SK-N-SH treated with all-trans-retinoic acid at 6 μM for 48 hours (cell line): ENCODE data around the gene MKNK2.

ENCODE experiments used
- ATAC-seq: fragments of 200-7000 bp; cut with Tn5 transposase; 3 replicates; pipeline ENCODE4 v1.9.1; 2020; ENCODE audit warnings: mild to moderate bottlenecking, moderate library complexity
- ARNTL ChIP-seq: fragments of 450-650 bp; formaldehyde crosslinking; IDR thresholded peaks from 2 replicates; pipeline ENCODE4 v1.5.0; 2020; ENCODE audit warnings: low read depth, mild to moderate bottlenecking, moderate library complexity, borderline replicate concordance
- BACH2 ChIP-seq: fragments of 250-450 bp; sonication (Bioruptor Pico); IDR thresholded peaks from 2 replicates; pipeline ENCODE4 v1.9.0; 2021; ENCODE audit warnings: mild to moderate bottlenecking, borderline replicate concordance
- CREB5 ChIP-seq: fragments of 250-450 bp; sonication (Bioruptor Pico); IDR thresholded peaks from 2 replicates; pipeline ENCODE4 v1.5.1; 2020; ENCODE audit warnings: low read depth, mild to moderate bottlenecking, moderate library complexity
- CSDC2 ChIP-seq: fragments of 250-450 bp; sonication (Bioruptor Pico); IDR thresholded peaks from 2 replicates; pipeline ENCODE4 v1.5.0; 2020; ENCODE audit warnings: mild to moderate bottlenecking, moderate library complexity
- GLIS3 ChIP-seq: fragments of 250-450 bp; sonication (Bioruptor Pico); IDR thresholded peaks from 2 replicates; pipeline ENCODE4 v1.5.0; 2020; ENCODE audit warnings: mild to moderate bottlenecking, moderate library complexity
- ISL1 ChIP-seq: fragments of 250-450 bp; sonication (Bioruptor Pico); IDR thresholded peaks from 2 replicates; pipeline ENCODE4 v2.1.2; 2022; ENCODE audit warnings: mild to moderate bottlenecking, moderate library complexity
- OSR1 ChIP-seq: fragments of 250-450 bp; sonication (Bioruptor Pico); IDR thresholded peaks from 2 replicates; pipeline ENCODE4 v1.8.0; 2022; ENCODE audit warnings: moderate library complexity, mild to moderate bottlenecking, inconsistent platforms
- POU6F1 ChIP-seq: fragments of 250-450 bp; sonication (Bioruptor Pico); IDR thresholded peaks from 2 replicates; pipeline ENCODE4 v1.8.0; 2021; ENCODE audit warnings: low read depth, mild to moderate bottlenecking, moderate library complexity, borderline replicate concordance
- RARB ChIP-seq: fragments of 250-450 bp; sonication (Bioruptor Pico); IDR thresholded peaks from 2 replicates; pipeline ENCODE4 v1.8.0; 2021; ENCODE audit warnings: mild to moderate bottlenecking, moderate library complexity
- SNAI2 ChIP-seq: fragments of 250-450 bp; sonication (Bioruptor Pico); IDR thresholded peaks from 2 replicates; pipeline ENCODE4 v1.5.0; 2020; ENCODE audit warnings: mild to moderate bottlenecking, moderate library complexity
- ZC3H10 ChIP-seq: fragments of 250-450 bp; sonication (Bioruptor Pico); IDR thresholded peaks from 2 replicates; pipeline ENCODE4 v1.5.1; 2021; ENCODE audit warnings: mild to moderate bottlenecking, moderate library complexity
- ZFP3 ChIP-seq: fragments of 250-450 bp; sonication (Bioruptor Pico); IDR thresholded peaks from 2 replicates; pipeline ENCODE4 v1.5.0; 2020; ENCODE audit warnings: mild to moderate bottlenecking, moderate library complexity
- ZFP30 ChIP-seq: fragments of 450-650 bp; formaldehyde crosslinking; IDR thresholded peaks from 2 replicates; pipeline ENCODE4 v1.5.0; 2022; ENCODE audit warnings: mild to moderate bottlenecking, moderate library complexity
- ZNF565 ChIP-seq: fragments of 450-650 bp; formaldehyde crosslinking; conservative IDR thresholded peaks from 2 replicates; pipeline ENCODE4 v1.5.0; 2020; ENCODE audit warnings: low read depth, mild to moderate bottlenecking, moderate library complexity
- TF ChIP-seq, protein P1 (sequence below): fragments of 250-450 bp; sonication (Bioruptor Pico); IDR thresholded peaks from 2 replicates; pipeline ENCODE4 v1.5.0; 2020; ENCODE audit warnings: mild to moderate bottlenecking, moderate library complexity
- TF ChIP-seq, protein P2 (sequence below): fragments of 250-450 bp; sonication (Bioruptor Pico); IDR thresholded peaks from 2 replicates; pipeline ENCODE4 v1.8.0; 2020; ENCODE audit warnings: mild to moderate bottlenecking, moderate library complexity, borderline replicate concordance
- TF ChIP-seq, protein P3 (sequence below): fragments of 250-450 bp; sonication (Bioruptor Pico); IDR thresholded peaks from 2 replicates; pipeline ENCODE4 v1.5.1; 2021; ENCODE audit warnings: mild to moderate bottlenecking, moderate library complexity

Gene MKNK2

DNA sequence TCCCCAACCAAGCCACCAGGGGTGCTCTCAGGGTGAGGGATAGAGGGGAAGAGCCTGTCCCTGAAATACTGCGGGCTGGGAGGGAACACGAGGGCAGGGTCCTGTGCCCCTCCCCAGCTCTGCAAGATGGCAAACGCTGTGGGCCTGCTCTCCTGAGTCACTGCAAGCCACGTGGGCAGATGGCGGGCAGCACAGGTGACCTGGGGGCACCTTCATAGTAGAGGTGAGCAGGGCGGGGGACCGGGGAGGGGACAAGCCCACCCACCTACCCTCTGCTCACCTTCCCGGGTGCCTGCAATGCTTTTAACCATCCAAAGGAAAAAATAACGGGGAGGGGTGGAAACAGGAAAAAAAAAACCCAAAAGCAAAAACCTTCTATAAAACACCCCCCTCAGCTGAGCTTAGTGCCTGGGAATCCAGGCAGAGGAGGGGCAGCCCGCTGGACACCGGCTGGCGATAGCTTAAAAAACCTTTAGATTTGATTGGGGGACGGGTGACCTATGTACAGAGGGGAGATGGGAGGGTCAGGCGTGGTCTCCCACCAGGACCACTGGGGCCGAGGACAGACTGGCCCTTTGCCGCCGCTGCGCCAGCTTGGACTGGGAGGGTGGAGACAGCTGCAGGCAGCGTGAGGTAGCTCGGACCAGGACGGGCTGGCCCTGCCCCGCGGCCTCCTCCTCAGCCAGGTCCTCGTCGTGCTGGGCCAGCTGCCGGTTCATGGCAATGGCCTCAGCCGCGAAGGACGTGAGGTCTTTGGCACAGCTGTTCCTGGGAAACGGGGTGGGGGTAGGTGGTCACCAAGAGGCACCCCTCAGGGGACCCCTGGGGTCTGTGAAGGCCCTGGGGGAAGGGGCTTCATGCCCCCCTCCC is 11.7 kb downstream of the MKNK2 start (continued):
- TF ChIP-seq ZNF565 (CRISPR knock-in tag) (no peak), ISL1 (CRISPR knock-in tag) (no peak)

GRCh38 chr19:2038284-2039088 is 12.6 kb downstream of the MKNK2 start:
- TF ChIP-seq ZC3H10 (no peak), GLIS3 (CRISPR knock-in tag) (no peak), RARB (CRISPR knock-in tag) (no peak), ARNTL (CRISPR knock-in tag) (no peak), CSDC2 (CRISPR knock-in tag) (no peak), ISL1 (CRISPR knock-in tag) (no peak), CREB5 (CRISPR knock-in tag) (no peak), ZFP30 (CRISPR knock-in tag) (no peak), SNAI2 (CRISPR knock-in tag) (no peak)
- TF ChIP-seq, protein P1, sequence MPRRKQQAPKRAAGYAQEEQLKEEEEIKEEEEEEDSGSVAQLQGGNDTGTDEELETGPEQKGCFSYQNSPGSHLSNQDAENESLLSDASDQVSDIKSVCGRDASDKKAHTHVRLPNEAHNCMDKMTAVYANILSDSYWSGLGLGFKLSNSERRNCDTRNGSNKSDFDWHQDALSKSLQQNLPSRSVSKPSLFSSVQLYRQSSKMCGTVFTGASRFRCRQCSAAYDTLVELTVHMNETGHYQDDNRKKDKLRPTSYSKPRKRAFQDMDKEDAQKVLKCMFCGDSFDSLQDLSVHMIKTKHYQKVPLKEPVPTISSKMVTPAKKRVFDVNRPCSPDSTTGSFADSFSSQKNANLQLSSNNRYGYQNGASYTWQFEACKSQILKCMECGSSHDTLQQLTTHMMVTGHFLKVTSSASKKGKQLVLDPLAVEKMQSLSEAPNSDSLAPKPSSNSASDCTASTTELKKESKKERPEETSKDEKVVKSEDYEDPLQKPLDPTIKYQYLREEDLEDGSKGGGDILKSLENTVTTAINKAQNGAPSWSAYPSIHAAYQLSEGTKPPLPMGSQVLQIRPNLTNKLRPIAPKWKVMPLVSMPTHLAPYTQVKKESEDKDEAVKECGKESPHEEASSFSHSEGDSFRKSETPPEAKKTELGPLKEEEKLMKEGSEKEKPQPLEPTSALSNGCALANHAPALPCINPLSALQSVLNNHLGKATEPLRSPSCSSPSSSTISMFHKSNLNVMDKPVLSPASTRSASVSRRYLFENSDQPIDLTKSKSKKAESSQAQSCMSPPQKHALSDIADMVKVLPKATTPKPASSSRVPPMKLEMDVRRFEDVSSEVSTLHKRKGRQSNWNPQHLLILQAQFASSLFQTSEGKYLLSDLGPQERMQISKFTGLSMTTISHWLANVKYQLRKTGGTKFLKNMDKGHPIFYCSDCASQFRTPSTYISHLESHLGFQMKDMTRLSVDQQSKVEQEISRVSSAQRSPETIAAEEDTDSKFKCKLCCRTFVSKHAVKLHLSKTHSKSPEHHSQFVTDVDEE (CRISPR knock-in tag), result no peak
- TF ChIP-seq, protein P2, sequence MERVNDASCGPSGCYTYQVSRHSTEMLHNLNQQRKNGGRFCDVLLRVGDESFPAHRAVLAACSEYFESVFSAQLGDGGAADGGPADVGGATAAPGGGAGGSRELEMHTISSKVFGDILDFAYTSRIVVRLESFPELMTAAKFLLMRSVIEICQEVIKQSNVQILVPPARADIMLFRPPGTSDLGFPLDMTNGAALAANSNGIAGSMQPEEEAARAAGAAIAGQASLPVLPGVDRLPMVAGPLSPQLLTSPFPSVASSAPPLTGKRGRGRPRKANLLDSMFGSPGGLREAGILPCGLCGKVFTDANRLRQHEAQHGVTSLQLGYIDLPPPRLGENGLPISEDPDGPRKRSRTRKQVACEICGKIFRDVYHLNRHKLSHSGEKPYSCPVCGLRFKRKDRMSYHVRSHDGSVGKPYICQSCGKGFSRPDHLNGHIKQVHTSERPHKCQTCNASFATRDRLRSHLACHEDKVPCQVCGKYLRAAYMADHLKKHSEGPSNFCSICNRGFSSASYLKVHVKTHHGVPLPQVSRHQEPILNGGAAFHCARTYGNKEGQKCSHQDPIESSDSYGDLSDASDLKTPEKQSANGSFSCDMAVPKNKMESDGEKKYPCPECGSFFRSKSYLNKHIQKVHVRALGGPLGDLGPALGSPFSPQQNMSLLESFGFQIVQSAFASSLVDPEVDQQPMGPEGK, result no peak
- ATAC-seq, result no peak

DNA sequence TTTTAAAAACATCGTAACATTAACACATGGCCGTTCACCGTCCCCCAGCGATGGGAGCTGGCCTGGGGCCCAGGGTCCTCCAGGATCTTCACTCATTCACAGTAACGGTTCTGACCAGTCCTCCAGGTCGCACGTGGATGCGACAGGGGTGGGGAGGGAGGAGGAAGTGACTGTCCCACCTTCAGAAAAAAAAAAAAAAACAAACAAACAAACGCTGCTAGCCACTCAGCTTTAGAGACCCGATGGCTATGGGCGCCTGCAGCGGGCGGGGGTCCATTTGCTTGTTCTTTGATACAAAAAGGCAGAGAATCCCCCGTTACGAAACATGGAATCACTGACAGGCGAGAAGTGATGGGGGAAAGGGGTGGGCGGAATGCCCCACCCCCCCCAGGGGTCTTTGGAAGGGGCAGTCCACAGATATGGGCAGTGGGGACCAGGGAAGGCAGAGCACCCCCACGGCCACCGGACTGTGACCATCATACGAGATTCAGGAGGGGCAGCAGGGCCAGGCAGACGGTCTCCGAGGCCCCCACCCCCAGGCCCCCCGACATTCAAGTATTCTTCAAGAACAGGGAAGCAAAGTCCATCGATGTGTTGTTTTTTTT is 13.3 kb downstream of the MKNK2 start:
- no peak for ATAC-seq
- TF ChIP-seq ARNTL (CRISPR knock-in tag) (no peak), GLIS3 (CRISPR knock-in tag) (no peak), OSR1 (CRISPR knock-in tag) (no peak), ZC3H10 (no peak), CREB5 (CRISPR knock-in tag) (no peak), POU6F1 (CRISPR knock-in tag) (no peak), ZFP3 (no peak)

- TF ChIP-seq, protein P2, result no peak
- TF ChIP-seq ZNF565 (CRISPR knock-in tag) (no peak), ZFP30 (CRISPR knock-in tag) (no peak), ISL1 (CRISPR knock-in tag) (no peak), ZFP3 (no peak), SNAI2 (CRISPR knock-in tag) (no peak), OSR1 (CRISPR knock-in tag) (no peak), BACH2 (CRISPR knock-in tag) (no peak), GLIS3 (CRISPR knock-in tag) (no peak)
- TF ChIP-seq, protein P3, sequence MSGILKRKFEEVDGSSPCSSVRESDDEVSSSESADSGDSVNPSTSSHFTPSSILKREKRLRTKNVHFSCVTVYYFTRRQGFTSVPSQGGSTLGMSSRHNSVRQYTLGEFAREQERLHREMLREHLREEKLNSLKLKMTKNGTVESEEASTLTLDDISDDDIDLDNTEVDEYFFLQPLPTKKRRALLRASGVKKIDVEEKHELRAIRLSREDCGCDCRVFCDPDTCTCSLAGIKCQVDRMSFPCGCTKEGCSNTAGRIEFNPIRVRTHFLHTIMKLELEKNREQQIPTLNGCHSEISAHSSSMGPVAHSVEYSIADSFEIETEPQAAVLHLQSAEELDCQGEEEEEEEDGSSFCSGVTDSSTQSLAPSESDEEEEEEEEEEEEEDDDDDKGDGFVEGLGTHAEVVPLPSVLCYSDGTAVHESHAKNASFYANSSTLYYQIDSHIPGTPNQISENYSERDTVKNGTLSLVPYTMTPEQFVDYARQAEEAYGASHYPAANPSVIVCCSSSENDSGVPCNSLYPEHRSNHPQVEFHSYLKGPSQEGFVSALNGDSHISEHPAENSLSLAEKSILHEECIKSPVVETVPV (CRISPR knock-in tag), result no peak
- no peak for ATAC-seq
Observed at GRCh38 chr19:2036424-2036823, 14.6 kb downstream of the MKNK2 start.
